HL-60 (cell line): ENCODE measurements around the gene PPP2R5E.
A peak's percentile ranks its signal among the peaks of the same experiment; 100 is the strongest.

ENCODE experiments used
- DNase-seq, 2 experiments: peaks; one replicate each; pipeline ENCODE4 v3.0.0-alpha.2; 2010 to 2020; ENCODE audit warnings: low read depth in 1 of 2, low spot score in 1 of 2
- H3K27ac ChIP-seq: fragments of 250-450 bp; sonication (Bioruptor Pico); replicated peaks from 2 replicates; pipeline ENCODE4 v1.5.1; 2020; ENCODE audit warnings: mild to moderate bottlenecking, moderate library complexity
- H3K27me3 ChIP-seq: fragments of 250-450 bp; sonication (Bioruptor Pico); 2 replicates; pipeline ENCODE4 v1.5.1; 2021; ENCODE audit warnings: mild to moderate bottlenecking, moderate library complexity; ENCODE audit not compliant: insufficient read depth, poor library complexity, severe bottlenecking
- H3K4me3 ChIP-seq: replicated peaks from 2 replicates; pipeline ENCODE4 v1.5.1; 2011; ENCODE audit warnings: mild to moderate bottlenecking, control low read depth, low read length; ENCODE audit not compliant: insufficient read depth
- GABPA ChIP-seq: IDR thresholded peaks from 2 replicates; pipeline ENCODE4 v1.6.1; 2012; ENCODE audit warnings: low read depth
- POLR2AphosphoS5 ChIP-seq: IDR thresholded peaks from 2 replicates; pipeline ENCODE4 v1.6.1; 2012; ENCODE audit warnings: low read depth
- SPI1 ChIP-seq: IDR thresholded peaks from 2 replicates; pipeline ENCODE4 v1.6.1; 2012; ENCODE audit warnings: low read depth, mild to moderate bottlenecking, borderline replicate concordance
- TF ChIP-seq, protein P1 (sequence below): IDR thresholded peaks from one replicate; pipeline ENCODE4 v1.5.1; 2011; ENCODE audit warnings: low read length, control low read depth, inconsistent platforms; ENCODE audit not compliant: insufficient read depth
- TF ChIP-seq, protein P2 (sequence below): IDR thresholded peaks from 2 replicates; pipeline ENCODE4 v1.6.1; 2012; ENCODE audit warnings: low read depth; ENCODE audit not compliant: insufficient replicate concordance

PPP2R5E gene

GRCh38 chr14:63436286-63437098, 106.7 kb downstream of the PPP2R5E start:
- TF ChIP-seq, protein P1, sequence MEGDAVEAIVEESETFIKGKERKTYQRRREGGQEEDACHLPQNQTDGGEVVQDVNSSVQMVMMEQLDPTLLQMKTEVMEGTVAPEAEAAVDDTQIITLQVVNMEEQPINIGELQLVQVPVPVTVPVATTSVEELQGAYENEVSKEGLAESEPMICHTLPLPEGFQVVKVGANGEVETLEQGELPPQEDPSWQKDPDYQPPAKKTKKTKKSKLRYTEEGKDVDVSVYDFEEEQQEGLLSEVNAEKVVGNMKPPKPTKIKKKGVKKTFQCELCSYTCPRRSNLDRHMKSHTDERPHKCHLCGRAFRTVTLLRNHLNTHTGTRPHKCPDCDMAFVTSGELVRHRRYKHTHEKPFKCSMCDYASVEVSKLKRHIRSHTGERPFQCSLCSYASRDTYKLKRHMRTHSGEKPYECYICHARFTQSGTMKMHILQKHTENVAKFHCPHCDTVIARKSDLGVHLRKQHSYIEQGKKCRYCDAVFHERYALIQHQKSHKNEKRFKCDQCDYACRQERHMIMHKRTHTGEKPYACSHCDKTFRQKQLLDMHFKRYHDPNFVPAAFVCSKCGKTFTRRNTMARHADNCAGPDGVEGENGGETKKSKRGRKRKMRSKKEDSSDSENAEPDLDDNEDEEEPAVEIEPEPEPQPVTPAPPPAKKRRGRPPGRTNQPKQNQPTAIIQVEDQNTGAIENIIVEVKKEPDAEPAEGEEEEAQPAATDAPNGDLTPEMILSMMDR, result no peak
- TF ChIP-seq, protein P2, sequence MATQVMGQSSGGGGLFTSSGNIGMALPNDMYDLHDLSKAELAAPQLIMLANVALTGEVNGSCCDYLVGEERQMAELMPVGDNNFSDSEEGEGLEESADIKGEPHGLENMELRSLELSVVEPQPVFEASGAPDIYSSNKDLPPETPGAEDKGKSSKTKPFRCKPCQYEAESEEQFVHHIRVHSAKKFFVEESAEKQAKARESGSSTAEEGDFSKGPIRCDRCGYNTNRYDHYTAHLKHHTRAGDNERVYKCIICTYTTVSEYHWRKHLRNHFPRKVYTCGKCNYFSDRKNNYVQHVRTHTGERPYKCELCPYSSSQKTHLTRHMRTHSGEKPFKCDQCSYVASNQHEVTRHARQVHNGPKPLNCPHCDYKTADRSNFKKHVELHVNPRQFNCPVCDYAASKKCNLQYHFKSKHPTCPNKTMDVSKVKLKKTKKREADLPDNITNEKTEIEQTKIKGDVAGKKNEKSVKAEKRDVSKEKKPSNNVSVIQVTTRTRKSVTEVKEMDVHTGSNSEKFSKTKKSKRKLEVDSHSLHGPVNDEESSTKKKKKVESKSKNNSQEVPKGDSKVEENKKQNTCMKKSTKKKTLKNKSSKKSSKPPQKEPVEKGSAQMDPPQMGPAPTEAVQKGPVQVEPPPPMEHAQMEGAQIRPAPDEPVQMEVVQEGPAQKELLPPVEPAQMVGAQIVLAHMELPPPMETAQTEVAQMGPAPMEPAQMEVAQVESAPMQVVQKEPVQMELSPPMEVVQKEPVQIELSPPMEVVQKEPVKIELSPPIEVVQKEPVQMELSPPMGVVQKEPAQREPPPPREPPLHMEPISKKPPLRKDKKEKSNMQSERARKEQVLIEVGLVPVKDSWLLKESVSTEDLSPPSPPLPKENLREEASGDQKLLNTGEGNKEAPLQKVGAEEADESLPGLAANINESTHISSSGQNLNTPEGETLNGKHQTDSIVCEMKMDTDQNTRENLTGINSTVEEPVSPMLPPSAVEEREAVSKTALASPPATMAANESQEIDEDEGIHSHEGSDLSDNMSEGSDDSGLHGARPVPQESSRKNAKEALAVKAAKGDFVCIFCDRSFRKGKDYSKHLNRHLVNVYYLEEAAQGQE, result no peak
- no peak for TF ChIP-seq POLR2AphosphoS5
- DNase-seq, result no peak
- H3K4me3 ChIP-seq, result no peak overlapping the region
- H3K27ac ChIP-seq, result no peak overlapping the region
- H3K27me3 ChIP-seq, result no peaks in the 10 kb centered on the region

DNA sequence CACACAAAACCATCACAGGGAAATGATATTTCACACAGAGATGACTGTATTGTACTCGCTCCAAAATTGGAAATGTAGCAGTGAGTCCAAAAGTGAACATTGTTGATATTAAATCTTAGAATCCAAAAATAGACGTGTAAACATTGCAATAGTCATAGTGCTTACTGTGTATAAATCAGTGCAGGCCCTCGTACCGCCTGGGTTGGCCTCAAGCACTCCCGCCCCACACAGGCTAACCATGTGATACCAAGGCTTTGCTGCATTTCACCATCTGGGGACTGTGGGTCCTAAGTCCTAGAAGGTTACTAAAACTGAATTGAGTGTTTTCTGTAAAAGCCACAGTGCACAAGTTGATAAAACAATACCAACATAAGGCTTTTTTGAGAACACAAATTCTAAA, 107.3 kb downstream of the PPP2R5E start:
- Histone ChIP-seq H3K4me3 (no peak overlapping the region), H3K27me3 (no peaks in the 10 kb centered on the region), H3K27ac (no peak overlapping the region)
- DNase-seq, result no peak
- TF ChIP-seq GABPA, result no peak
- TF ChIP-seq POLR2AphosphoS5, result no peak
- TF ChIP-seq, protein P2, result no peak
- TF ChIP-seq, protein P1, result no peak
- TF ChIP-seq SPI1, result no peak

DNA sequence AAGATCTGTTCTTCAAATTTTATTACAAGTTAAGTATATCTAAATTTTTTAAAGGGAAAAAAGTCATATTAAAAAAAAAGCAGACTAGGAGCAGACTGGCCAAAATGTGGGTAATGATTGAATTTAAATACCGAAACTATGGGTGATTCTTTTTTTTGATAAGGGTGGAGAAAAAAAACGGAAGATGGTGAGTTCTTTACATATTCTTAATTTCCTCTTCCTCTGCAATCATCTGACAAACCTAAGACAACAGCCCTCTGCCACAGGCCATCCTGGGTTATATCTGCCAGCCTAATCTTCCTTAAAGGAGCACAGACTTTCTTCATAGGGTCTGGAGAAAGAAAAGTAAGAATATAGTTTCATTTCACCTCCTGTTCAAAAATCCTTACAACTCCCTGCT, 108.0 kb downstream of the PPP2R5E start:
- Histone ChIP-seq H3K27me3 (no peaks in the 10 kb centered on the region), H3K27ac (no peak overlapping the region), H3K4me3 (no peak overlapping the region)
- DNase-seq, result peak in 1 of 2 experiments; percentile 18
- TF ChIP-seq, protein P1, result no peak
- TF ChIP-seq GABPA (no peak), SPI1 (peak; percentile 15; the same call in 1 of the 2 replicates), POLR2AphosphoS5 (no peak)
- TF ChIP-seq, protein P2, result no peak
